HG03439 (cell line): ENCODE data around the gene MAP4K1.
"Not testable (repeated sequence)": the region's sequence is repeated elsewhere in the genome, so short reads cannot be mapped to it uniquely, and the experiment has no call there.

ENCODE experiments used
- ATAC-seq: cut with Tn5 transposase; IDR thresholded peaks from one replicate; pipeline ENCODE4 v1.9.1; 2021; ENCODE audit warnings: mild to moderate bottlenecking, moderate library complexity; ENCODE audit not compliant: unreplicated experiment

MAP4K1 gene

DNA sequence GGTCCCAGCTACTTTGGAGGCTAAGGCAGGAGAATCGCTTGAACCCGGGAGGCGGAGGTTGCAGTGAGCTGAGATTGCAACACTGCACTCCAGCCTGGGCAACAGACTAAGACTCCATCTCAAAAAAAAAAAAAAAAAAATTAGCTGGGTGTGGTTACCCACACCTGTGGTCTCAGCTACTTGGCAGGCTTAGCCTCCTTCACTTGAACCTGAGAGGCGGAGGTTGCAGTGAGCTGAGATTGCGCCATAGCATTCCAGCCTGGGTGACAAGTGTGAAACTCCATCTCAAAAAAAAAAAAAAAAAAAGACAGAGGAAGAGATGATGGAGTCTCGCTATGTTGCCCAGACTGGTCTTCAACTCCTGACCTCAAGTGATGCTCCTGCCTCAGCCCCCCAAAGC, 38.4 kb downstream of the MAP4K1 start:
- not testable (repeated sequence) for ATAC-seq

DNA sequence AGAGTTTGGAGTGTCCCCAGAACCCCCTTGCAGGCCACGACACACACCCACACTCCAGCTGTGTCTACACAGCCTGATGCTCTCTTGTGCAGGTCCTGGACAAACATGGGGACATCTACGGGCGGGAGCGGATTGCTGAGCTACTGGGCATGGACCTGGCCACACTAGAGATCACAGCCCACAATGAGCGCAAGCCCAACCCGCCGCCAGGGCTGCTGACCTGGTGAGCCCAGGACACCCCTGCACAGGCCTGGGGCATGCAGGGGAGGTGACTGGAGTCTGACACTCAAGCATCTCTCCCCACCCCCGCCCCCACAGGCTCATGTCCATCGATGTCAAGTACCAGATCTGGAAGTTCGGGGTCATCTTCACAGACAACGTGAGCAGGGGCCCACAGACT, 39.9 kb downstream of the MAP4K1 start:
- no peak for ATAC-seq

DNA sequence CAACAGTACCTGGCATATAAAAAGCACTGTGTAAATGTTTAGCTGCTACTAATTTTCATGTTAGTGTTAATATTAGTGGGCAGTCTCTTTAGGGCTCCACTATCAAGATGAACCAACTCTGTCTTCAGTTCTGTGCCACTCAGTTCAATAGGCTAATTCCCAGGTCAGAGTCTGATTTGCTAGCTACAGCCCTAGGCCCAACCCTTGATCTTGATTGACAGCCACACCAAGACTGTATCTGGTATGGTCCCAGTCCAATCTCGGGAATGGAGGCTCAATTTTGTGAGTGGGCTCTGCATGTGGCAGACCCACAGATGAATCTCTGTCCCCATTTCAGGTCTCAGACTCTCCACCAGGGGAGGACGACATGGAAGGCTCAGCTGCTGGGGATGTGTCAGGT, 46.1 kb downstream of the MAP4K1 start:
- no peak for ATAC-seq

DNA sequence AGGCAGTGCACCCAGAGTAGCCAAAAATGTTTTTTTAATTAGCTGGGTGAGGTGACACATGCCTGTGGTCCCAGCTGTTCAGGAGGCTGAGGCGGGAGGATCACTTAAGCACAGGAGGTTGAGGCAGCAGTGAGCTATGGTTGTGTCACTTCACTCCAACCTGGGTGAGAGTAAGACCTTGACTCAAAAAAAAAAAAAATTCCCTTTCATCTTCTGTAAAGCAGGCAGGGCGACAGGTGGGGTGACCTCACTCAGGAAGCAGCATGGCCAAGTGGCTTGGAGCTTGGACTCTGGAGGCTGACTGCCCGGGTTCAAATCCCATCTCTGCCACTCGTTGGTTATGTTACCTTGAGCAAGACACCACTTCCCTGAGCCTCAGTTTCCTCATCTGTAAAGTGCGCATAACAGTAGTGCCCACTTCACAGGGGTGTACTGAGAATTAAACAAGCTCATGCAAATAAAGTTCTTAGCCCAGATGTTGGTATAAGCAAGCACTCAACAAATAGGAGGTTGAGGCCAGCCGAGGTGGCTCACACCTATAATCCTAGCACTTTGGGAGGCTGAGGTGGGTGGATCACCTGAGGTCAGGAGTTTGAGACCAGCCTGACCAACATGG, 48.3 kb downstream of the MAP4K1 start:
- no peak for ATAC-seq

DNA sequence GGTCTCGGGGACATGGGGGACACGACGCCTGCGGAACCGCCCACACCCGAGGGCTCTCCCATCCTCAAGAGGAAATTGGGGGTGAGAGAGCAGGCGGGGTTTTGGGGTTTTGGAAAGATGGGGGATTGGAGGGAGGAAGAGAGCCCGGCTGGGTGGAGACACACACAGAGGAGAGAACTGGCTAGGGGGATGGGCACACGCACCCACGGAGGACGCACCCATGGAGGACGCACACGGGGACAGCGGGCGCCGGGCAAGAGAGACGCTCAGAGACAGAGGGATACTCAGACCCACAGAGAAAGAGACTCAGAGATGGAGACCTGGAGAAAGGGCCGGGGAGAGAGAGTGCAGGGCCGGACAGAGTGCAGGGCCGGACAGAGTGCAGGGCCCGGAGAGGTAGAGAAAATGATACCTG, 52.1 kb downstream of the MAP4K1 start:
- ATAC-seq = no peak

DNA sequence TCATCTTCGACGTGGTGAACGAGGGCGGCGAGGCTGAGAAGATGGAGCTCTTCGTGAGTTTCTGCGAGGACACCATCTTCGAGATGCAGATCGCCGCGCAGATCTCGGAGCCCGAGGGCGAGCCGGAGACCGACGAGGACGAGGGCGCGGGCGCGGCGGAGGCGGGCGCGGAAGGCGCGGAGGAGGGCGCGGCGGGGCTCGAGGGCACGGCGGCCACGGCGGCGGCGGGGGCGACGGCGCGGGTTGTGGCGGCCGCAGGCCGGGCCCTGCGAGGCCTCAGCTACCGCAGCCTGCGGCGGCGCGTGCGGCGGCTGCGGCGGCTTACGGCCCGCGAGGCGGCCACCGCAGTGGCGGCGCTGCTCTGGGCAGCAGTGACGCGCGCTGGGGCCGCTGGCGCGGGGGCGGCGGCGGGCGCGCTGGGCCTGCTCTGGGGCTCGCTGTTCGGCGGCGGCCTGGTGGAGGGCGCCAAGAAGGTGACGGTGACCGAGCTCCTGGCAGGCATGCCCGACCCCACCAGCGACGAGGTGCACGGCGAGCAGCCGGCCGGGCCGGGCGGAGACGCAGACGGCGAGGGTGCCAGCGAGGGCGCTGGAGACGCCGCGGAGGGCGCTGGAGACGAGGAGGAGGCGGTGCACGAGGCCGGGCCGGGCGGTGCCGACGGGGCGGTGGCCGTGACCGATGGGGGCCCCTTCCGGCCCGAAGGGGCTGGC, 52.6 kb downstream of the MAP4K1 start:
- no peak for ATAC-seq

DNA sequence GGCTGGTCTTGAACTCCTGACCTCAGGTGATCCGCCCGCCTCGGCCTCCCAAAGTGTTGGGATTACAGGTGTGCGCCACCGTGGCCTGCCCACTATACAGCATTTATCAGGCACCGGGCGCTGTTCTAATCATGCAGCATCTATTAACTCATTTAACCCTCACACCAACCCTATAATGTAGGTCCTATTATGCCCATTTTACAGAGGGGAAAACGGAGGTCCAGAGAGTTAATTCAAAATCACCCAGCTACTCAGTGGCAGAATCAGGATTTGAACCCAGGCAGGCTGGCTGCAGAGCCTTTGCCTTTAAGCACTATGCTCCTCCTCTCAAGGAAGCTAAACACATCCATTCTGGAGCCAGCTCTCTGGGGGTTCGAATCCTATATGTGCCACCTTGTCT, 54.3 kb downstream of the MAP4K1 start:
- no peak for ATAC-seq

DNA sequence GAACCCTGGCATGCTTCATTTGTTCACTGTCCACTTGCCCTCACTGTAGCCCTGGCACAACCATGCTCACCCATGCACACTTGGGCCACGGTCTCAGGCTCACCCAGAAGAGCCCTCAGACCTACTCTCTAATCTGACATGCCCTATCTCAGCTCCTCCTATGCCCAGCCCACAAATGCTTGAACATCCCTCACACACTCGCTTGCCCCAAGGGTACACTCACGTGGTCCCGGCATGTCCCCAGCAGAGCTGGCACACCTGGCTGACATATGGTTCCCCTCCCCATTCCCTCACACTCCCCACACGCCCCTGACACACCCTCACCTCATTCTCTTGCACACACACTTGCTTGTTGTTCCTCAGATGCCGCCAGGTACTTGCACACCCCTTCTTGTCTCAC, 55.7 kb downstream of the MAP4K1 start:
- ATAC-seq = no peak

DNA sequence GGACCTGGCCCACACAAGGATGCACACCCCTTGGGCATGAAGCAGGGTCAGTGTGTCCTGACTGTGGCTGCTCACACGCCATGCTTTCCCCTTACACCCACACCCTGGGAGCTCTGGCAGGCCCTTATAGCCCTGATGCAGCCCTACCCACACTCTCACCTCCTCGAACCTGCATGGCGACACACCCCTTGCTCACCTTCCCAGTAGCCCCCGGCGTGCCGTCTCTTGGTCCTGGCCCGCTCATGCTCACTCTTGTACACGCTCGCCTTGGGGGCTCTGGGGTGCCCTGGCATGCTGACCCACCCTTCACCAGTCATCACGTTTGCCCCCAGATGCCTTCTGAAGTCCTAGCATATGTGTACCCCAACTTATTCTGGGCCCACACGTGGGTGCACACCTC, 56.1 kb downstream of the MAP4K1 start:
- ATAC-seq = no peak

DNA sequence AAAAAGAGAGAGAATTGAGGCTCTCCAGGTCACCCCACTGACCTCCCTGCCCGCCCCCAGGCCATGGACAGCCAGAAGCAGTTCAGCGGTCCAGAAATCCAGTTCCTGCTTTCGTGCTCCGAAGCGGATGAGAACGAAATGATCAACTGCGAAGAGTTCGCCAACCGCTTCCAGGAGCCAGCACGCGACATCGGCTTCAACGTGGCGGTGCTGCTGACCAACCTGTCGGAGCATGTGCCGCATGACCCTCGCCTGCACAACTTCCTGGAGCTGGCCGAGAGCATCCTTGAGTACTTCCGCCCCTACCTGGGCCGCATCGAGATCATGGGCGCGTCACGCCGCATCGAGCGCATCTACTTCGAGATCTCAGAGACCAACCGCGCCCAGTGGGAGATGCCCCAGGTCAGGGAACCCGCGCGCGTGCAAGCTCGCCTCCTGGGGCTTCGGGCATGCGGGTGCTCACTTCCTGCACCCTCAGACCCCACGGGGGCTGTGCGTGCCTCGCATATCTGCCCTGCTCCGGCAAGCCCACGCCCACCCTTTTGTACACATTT, 56.6 kb downstream of the MAP4K1 start:
- no peak for ATAC-seq

DNA sequence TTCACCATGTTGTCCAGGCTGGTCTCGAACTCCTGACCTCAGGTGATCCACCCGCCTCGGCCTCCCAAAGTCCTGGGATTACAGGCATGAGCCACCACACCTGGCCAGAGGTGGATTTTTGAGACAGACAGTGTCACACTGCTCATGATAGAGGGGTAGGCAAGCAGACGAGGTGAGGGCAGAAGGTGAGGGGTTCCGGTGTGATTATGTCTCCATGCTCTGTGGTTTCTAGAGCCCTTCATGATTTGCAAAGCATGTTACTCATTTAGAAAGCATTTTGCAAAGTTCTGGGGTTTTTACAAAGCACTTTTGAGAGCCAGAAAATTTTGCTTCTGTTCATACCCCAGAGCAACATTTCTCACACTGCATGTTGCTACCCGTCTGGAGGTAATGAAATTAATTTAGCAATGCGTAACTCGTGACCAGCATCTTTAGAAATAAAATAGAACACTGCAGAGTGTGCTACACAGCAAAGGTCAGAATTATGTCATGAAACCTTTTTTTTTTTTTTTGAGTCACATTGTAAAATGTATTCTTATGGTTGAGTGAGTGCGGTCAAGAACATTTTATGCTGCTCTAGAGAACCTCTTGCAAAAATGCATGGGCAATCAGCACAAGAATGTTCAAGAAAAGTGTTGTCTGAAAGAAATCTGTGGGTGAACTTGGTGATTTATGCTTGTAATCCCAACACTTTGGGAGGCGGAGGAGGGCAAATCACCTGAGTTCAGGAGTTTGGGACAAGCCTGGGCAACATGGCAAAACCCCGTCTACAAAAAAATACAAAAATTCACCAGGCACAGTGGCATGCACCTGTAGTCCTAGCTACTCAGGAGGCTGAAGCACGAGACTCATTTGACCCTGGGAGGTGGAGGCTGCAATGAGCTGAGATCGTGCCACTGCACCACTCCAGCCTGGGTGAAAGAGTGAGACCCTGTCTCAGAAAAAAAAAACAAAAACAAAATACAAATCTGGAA, 58.0 kb downstream of the MAP4K1 start:
- peak; percentile 65 for ATAC-seq

DNA sequence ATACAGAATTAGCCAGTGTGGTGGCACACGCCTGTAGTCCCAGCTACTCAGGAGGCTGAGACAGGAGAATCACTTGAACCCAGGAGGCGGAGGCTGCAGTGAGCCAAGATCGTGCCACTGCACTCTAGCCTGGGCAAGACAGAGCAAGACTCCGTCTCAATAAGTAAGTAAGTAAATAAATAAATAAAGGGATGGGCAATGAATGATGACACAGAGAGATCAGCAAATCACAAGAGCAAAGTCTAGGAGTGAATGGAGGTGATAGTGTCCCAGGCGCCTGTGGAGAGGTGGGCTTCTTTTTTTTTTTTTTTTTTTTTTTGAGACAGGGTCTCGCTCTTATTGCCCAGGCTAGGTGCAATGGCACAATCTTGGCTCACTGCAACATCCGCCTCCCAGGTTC, 58.8 kb downstream of the MAP4K1 start:
- not testable (repeated sequence) for ATAC-seq

DNA sequence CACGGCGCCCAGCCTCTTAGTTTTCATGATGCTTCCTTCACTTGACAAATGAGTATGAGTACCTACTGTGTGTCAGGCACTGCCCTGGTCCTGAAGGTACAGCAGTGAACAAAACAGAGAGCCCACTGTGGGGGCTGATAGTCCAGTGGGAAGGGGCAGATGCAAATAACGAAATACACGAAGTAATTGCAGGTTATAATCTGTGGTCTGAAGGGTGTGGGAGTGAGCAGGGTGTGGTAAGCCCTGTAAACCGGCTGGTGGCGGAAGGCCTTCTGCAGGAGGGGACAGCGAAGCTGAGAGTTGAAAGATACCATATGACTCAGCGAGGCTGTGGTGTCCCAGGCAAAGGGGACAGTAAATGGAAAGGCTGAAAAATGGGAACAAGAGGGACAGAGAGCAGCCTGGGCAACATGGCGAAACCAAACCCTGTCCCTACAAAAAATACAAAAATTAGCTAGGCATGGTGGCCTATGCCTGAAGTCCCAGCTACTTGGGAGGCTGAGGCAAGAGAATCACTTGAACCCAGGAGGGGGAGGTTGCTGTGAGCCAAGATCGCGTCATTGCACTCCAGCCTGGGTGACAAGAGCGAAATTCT, 60.5 kb downstream of the MAP4K1 start:
- no peak for ATAC-seq

DNA sequence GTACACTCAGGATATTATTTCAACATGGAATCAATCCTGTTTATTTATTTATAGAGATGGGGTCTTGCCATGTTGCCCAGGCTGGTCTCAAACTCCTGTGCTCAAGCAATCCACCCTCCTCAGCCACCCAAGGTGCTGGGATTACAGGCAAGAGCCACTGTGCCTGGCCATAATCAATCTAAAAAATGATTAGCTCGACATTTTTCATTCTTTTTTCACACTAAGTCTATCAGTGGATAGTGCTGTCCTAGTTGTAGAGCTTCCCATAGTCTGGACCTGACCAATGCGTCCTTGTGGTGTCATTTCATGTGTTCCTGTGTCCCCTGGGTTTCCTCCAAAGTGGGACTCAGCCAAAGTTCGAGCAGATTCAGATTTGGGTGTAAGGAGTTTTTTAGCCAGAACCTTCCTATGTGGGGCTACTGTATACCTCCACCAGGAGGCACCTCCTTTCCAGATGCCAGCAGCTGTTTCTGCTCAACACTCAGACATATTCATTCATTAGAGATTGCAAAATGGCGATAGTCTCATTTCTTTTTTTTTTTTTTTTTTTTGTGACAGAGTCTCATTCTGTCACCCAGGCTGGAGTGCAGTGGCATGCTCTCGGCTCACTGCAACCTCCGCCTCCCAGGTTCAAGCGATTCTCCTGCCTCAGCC, 61.1 kb downstream of the MAP4K1 start:
- ATAC-seq = no peak

DNA sequence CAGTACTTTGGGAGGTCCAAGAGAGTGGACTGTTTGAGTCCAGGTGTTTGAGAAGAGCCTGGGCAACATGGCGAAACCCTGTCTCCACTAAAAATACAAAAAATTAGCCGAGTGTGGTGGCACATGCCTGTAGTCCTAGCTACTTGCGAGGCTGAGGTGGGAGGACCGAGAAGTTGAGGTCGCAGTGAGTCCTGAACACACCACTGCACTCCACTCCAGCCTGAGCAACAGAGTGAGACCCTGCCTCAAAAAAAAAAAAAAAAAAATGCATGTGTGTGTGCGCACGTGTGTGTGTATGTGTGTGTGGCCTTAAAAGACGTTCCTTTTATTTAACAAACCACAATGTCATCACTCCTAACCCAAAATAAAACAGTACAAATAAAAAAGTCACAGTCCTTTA, 62.6 kb downstream of the MAP4K1 start:
- no peak for ATAC-seq

DNA sequence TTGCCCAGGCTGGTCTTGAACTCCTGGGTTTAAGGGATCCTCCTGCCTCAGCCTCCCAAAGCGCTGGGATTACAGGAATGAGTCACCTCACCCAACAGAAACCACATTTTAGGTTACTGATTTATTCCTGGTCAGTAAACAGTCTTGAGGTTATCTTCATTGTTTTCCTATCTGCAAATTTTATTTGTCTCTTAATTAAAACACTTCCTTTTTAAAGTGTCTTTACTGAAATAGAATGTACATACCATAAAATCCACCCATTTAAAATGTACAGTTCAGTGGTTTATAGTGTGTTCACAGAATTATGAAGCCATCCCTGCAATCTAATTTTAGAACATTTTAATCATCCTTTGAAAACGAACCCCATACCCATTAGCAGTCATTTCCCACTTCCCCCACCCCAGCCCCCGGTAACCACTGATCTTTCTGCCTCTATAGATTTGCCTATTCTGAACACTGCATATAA, 63.0 kb downstream of the MAP4K1 start:
- no peak for ATAC-seq

DNA sequence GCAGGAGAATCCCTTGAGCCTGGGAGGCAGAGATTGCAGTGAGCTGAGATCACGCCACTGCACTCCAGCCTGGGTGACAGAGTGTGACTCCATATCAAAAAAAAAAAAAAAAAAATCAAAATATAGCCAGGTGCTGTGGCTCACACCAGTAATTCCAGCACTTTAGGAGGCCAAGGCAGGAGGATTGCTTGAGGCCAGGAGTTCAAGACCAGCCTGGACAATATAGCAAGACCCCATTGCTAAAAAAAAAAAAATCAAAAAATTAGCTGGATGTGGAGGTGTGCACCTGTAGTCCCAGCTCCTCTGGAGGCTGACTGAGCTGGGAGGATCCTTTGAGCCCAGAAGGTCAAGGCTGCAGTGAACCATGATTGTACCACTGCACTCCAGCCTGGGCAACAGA, 64.5 kb downstream of the MAP4K1 start:
- ATAC-seq = not testable (repeated sequence)

DNA sequence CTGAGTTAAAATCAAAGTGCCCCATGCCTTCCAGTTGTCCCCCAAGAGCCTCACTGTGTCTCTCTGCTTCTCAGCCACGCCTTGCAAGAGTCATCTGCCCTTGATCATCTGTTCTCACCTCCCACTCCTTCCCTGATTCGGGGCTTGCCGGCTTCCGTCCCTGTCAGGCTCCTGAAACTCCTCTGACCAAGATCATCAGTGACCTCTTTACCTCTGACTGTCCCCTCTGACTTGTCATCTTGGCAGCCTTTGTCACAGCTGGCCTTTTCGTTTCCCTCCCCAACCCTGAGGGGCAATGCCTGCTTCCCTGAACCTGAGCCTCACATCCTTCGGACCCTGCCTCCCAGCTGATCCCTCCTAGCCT, 66.3 kb downstream of the MAP4K1 start:
- peak; percentile 74 for ATAC-seq

DNA sequence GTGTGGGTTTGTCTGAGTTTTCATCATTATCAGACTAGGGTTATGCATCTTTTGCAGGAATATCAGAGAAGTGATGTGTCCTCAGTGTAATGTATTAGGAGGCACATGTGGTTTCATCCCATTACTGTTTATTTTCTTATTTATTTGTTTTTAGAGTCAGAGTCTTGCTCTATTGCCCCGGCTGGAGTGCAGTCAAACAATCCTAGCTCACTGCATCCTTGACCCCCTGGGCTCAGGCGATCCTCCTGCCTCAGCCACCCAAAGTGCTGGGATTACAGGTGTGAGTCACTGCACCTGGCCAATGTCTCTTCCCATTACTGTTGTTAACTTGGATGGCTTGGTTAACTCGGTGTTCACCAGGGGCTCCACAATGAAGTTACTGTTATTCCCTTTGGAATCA, 67.4 kb downstream of the MAP4K1 start:
- ATAC-seq = no peak

DNA sequence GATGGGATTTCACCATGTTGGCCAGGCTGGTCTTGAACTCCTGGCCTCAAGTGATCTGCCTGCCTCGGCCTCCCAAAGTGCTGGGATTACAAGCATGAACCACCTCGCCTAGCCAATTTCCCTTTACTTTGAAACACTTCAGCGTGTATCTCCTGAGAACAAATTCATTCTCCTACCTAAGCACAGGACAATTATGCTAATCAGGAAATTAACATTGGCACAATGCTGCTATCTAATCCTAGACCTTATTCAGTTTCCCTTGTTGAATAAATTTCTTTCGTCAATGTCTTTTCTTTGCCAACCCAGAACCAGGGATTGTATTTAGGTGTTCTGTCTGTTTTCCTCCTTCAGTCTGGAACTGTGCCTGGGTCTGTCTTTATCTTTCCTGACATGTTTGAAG, 67.8 kb downstream of the MAP4K1 start:
- no peak for ATAC-seq
